NCI-H748 (cell line): ENCODE data around the gene ACACA.
"Not testable (repeated sequence)": the region's sequence is repeated elsewhere in the genome, so short reads cannot be mapped to it uniquely, and the experiment has no call there.

ENCODE experiments used
- DNase-seq: peaks from one replicate; lab custom pipeline; 2025; ENCODE audit not compliant: unreplicated experiment; lab: John Stamatoyannopoulos, UW

ACACA gene

DNA sequence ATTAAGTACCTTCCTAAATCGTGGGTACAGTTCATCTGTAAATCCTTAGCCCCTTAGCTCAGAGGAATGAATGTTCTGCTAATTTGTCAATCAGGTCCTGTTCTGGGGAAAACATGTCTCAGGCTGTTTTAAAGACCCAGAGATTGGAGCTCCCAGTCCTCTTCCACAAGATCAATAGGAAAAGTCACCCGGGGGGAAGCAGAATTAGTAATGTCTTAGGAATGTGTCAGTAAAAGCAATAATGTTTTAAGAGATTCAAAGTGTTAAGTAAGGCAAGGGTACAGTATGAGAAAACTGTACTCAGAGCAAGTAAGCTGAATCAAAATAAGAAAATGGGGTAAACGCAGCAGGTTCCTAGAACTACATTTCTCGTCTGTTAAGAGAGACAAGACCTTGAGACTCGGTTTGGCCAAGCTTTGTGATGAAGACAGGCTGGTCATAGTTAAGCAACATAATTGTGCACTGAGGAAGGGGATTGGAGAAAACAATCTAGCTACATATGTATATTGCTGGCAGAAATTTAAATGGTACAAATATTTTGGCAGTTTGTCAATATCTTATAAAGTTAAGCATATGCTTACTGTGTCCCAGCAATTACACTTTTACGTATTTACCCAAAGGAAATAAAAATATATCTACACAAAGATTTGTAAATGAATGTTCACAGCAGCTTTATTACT lies 223.7 kb downstream of the ACACA start:
- no peak for DNase-seq

DNA sequence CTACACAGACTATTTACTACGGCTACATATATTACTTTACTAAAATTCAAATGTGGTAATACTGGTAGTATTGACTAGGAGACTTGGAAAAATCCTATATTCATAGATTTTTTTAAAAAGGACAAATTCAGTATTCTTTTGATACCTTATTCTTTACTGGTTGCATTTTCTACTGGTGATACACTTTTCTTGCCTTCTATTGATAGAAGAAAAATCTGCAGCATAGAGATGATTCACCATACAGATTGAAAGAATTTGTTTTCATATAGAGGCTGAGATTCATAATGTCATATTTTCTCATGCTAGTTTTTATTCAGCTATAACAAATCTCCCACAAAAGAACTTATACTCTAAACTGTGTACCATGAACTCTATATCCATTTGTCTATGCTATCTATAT lies 226.3 kb downstream of the ACACA start:
- no peak for DNase-seq

DNA sequence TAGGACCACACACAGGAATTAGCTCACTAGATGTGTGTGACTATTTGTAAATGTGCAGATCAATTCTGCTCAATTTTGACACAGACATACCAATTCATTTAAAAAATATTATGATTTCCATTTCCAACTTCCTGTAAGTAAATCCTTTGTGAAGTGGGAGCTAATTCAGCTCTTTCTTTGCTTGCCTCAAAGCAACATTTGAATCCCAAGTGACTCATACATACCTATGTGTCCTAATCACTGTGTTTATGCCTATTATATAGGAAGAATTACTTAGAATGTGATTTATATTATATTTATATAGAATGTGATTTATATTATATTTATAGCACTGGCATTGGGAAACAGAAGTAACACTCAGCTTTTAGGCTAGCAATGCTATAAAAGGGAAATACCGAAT lies 226.7 kb downstream of the ACACA start:
- DNase-seq = no peak

DNA sequence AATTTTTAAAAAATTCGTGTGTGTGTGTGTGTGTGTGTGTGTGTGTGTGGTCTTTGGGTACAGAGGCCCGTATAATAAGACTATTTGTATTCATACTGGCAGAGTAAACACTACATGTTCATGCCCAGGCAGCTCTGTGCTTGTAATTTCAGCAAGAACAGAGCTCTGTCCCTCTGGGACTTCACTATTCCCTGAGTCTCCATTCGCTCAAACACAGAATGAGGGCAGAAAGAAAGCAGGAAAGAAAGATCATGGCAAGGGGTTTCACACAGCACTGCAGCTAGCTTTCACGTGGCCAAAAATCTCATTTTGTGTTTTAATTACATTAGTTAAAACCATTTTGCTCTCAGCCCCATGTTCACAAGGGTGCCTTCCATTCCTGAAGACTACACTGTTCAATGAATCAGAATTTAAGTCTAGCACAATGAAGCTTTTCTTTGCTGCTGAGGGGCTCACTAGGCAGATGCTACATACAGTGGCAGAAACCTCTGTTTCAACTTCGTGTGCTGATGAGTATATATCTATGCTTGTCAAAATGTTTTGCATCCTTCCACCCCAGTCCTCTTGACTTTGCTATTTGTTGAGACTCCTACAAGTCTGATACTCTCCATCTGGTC lies 229.3 kb downstream of the ACACA start:
- DNase-seq = peak; percentile 20

DNA sequence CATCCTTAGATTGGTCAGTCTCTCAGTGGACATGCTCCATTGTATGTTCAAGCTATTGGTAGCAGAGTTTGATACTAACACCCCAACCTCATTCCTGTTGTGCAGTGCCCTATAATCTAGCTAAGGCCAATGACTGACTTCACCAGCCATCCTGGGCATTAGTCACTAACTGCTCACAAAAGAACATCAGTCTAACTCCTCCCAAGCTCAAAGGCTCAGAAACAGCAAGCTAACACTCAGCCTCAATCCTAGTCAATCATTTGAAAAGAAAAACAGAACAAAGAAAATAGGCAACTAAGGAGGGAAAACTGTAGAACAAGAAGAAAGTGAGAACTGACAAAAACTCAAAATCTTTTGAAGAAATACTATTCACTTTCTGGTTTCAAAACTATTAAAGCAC lies 229.9 kb downstream of the ACACA start:
- DNase-seq = no peak

DNA sequence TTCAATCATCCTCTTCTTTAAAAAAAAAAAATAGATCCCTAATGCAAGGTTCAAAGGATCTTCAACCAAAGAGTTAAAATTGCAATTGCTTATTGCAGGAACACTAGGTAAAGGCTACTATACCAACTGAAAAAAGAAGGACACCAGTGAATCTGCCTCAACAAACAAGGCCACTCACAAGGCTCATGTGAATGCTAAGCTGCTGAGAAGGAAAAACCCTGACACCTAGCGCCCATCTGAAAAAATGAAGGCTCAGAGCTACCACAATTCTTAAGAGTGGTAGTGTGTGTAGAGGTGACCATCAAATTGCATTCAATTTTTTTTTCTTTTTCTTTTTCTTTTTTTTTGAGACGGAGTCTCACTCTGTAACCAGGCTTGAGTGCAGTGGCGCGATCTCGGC lies 232.4 kb downstream of the ACACA start:
- no peak for DNase-seq

DNA sequence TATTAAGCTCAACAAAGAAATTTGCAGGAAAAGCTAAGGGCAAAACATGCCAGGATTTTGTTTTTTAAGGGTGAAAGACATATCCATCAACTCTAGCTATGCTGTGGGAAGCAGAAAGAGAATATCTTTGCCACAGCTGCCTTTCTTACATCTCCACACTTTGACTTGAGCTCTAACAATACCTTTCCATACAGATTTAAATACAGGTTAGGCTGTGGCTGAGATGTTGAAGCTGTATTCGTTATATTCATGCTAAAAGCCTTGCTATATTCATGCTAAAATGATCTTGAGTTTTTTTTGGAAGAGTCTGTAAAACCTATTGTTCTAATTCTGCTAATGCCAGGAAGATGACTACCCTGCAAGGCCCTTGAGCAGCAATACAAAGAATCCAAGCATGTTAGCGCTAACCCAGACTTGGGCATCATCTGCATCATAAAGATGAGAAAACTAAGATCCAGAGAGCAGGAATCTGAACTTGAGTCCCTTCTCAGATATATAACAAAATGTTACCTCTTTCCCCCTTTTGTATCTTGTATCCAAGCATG lies 235.7 kb downstream of the ACACA start:
- no peak for DNase-seq

DNA sequence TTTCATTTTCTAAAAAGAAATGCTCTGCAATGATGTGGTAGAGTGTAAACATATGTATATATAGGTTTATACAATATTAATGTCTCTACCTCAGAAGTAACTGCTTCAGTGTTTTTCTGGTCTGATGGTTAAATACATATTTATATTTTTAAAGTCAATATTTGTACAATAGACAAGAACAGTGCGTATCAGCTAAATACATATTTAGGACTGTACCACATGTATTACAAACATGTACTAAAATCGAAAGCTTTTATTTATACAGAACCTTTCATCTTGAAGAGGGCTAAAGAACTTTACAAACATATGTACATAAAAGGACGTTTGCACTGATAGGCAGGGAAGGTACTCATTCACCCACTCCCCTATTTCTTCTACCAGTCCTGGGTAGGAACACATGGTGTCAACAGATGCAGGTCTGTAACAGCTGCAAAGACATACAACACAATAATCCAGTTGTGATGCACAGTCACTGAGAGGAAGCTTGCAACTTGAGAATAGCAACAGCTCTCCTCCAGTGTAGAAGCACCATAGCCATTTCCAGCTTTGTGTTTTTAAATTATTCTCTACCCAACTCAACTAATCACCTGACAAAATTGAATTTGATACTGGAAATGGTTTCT lies 237.8 kb downstream of the ACACA start:
- peak; percentile 54 for DNase-seq

DNA sequence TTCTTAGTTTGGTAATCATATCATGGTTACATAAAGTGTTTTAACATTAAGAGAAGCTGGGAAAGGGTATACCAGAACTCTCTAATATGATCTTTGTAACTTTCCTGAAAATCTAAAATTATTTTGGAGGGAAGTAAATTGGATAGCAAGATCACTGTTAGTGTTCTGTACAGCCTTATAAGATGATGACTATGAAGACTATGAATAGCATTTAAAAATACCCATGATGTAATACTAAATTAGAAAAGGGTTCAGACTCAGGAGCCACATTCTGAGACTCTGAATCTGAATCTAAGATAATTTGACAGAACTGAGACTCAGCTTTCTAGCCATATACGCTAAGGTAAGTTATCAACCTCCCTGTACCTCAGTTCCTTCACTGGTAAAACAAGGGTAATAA lies 238.9 kb downstream of the ACACA start:
- DNase-seq = no peak

DNA sequence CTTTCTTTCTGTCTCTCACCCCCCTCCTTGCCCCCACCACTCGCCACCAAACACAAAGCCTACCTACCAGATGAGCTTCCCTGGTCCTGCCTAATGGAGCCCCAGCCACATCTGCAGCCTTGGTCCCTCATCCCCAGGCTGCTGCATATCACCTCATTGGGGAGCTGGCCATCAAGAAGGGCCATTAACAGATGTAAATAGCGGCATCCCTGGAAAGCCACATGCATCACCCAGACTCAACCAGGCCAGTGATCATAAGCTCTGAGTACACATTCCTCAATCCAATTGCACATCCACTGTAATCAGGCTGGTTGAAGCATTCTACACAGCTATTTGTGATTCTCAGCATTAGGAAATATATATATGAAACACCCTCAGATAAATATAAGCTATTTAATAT lies 242.6 kb downstream of the ACACA start:
- DNase-seq = no peak

DNA sequence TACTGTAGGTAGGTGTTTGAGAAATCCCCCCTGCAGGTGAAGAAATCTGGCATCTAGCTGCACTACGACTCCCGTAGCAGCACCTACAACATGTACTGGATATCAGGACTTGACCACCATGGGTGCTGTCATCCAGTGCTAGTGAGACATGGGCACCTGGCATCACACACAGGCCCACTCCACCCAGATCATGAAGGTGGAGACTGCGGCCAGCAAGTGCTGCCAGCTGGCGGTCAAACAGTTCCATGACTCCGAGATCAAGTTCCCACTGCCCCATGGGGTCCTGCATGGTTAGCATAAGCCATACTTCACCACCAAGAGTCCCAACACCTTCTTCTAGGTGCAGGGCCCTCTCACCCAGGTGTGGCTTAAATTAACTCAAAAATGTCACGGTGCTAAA lies 243.8 kb downstream of the ACACA start:
- DNase-seq = no peak

DNA sequence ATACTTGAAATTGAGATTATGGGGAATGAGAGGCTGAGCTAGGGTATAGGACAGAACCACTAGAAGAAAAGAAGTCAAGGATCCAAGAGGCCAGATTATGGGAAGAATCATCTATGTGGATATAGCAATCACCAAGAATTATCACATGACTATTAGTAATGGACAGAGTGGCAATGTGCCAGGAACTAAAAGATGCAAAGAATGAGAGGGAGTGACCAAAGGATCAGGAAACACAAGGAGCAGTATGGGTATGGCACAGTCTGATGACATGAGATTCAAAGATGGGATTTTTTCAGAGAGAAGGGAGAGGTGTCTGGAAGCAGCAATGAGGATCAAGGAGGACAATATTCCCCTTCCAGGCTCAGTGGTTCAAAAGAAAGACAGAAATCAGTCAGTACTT lies 245.7 kb downstream of the ACACA start:
- DNase-seq = no peak

DNA sequence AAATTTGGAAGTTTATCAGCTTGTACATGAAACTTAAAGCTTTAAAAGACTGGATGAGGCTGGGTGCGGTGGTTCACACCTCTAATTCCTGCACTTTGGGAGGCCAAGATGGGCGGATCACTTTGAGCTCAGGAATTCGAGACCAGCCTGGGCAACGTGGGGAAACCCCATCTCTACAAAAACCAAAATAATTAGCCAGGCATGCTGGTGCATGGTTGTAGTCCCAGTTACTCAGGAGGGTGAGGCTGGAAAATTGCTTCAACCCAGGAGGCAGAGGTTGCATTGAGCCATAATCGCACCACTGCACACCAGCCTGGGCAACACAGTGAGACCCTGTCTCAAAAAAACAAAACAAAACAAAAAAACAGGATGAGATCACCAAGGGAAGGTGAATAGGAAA lies 248.3 kb downstream of the ACACA start:
- DNase-seq = no peak

DNA sequence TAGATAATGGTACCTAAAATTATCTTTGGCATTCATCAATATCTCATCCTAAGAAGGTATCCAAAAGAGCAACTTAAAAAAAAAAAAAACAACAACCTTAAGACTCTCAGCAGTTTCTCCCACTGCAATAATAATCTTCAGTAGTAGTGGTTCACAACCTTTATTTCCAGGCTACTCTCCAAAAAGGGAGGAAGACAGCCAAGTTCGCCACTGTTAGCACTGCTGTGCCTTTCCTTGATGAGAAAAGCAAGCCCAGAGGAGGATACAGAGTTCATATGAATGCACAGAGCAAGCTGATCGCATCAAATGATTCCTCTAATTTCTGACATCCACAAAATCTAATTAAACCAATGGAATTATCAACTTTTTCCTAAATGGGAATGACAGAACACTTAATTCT lies 258.5 kb downstream of the ACACA start:
- no peak for DNase-seq

DNA sequence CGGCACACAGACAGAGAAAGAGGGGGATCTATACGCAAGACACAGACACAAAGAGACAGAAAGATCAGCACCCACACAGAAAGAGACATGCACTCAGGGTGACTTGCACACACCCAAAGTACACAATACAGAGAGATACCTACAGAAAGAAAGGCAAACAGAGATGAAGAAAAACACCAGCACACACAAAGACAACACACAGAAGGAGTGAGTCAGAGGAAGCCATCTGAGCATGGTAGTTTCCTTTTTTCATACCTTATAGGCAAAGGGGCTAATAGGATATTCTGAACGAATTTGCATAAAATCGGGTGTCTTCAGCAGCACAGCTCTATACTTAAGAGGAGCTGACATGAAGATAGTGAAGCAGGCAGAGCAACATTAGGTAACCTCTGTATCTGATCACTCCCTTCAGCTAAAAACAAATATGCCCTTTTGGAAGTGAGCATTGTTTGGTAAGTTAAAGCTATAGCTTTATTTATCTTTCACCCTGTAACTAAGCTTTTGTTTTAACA lies 259.3 kb downstream of the ACACA start:
- no peak for DNase-seq

DNA sequence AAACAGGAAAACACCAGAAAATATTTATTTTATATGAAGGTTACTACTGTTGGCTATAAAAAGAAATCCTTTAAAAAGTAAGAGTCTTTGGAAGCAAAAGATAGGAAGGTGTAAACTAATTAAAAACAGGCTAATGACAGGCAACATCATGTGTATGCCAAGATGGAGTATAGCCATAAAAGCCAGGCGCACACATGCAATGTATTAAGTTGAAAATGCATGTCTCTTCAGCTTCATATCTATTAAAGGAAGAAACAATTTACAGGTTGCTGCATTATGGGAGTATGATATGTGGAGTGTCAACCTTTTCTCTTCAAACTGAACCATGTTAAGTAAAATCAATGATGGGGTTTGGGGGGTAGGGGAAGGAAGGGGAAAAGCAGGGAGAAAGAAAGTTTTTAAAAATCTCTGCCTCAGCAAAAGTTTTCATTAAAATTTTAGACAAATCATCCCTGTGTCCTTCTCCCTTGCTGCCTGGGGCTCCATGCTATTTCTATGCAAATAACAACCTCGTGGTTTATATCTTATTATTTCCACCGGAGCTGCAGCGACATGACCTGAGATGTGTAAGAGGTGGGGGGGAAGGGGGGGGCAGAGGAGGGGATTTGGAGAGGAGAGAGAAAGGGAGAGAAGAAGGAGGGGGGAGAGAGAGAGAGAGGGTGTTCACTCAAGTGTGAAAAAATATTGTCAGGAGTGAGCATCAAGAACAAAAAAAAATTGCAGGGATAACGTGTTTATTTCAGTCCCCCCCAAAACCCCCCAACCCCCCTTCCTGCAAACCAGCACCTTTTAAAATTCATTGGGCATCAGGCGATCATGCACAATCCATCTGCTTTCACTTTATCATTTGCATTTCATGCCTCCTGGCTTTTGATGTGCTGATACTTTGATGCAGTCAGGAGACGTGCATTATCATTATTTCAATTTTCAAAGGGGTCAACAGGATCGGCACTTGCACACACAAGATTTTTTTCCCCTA lies 260.3 kb downstream of the ACACA start:
- no peak for DNase-seq

DNA sequence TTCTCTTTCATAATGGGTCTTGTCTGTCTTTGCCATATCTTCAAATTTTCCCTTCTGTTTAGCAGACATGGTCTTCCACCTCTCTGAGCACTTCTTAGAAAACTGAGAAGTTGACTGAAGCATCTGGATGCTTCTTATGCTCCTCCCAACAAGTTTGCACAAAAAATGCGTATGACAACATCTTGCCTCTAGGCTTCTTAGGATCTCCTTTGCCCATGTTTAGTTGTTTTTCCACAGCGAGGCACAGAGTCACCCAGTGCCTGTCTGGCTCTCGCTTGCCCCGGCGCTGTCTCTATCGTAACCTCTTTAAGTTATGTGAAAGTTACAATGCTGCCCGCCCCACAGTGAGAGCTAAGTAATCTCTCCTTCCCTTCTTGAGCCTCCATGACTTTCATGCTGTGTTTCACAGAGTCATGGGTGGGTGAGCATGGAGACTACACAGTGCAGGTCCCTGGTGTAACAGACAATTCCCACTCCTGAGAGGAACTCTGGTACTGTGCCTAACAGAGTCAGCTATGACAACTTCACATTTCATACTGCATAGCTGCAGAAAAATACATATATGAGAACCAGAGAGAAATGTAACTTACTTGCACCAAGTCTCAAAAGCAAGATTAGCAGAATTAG lies 262.4 kb downstream of the ACACA start:
- DNase-seq = no peak

DNA sequence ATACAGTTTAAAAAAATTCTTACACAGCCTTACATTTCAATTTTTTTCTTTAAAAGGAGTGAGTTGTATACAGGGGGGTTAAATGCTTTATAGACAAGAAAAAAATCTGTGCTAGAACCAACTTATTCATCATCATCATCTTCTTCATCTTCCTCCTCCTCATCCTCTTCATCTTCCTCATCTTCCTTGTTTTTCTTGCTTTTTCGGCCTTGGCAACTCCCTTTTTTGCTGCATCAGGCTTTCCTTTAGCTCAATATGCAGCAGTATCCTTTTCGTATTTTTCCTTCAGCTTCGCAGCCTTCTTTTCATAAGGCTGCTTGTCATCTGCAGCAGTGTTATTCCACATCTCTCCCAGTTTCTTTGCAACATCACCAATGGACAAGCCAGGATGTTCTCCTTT lies 263.1 kb downstream of the ACACA start:
- not testable (repeated sequence) for DNase-seq

DNA sequence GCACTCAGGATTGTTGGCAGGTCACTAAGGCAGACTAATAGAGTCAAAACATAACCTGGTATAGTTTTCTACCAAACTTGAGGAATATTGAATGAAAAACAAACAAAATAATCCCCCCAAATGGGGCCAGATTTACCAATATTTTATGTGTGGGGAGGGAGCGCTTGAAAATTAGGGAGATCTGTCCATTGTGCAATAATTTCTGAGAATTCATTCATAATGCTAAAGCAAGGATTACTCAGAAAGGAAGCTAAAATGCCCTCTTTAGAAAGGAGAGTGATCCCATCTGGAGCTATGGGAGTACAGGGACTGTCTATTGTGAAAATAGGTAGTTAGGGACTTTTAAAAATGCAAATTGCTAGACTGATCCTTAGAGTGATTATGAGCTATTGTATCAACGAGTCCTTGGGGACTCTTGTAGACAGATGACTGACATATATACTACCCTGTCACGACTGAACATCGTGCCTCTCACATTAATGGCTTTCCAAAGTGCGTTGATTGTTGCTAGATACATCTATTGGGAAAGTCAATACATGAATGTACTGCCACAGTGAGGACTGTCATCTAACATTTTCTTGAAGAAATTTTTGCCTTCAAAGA lies 264.2 kb downstream of the ACACA start:
- no peak for DNase-seq

DNA sequence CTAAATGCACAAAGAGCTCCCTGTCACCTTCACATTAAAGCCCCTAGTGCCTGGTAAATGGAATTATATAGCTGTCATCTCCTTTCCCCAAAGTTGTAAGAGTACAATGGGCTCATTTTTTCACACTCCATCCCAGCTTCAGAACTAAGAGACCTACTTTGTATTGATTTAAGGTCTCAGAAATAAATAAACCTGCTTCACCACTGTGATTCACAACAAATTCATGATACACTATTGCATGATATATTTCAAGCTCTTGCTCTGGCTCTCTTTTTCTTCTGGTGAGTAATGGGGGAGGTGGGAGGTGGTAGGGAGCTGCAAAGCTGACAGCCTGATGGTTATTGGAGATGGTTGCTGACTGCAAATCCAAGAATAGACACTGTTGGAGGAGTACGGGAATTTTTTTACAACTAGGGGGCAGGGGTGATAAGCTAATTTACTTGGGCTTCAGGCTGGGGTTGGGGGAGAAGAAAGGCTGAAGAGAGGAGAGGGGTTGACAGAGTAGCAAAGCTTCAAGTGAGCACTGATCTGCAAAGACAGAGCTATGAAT lies 268.0 kb downstream of the ACACA start:
- DNase-seq = no peak
